B cell (primary cell): ENCODE results near the gene AP1M1. TPM values are rescaled to one million over a fixed set of nuclear protein-coding genes. Genes with fewer than 3 reads are reported as not detected.

ENCODE experiments used
- ATAC-seq: fragments of 200-7000 bp; cut with Tn5 transposase; one replicate; pipeline ENCODE4 v1.10.0; 2021; ENCODE audit warnings: low read depth, mild to moderate bottlenecking, moderate number of reproducible peaks, moderate library complexity
- CTCF ChIA-PET: fragments of 350-600 bp; sonication (Branson Sonifier 250); formaldehyde crosslinking; loops from one replicate; lab custom pipeline; 2021; ENCODE audit warnings: antibody characterized with exemption, inconsistent platforms; lab: Charles Lee
- POLR2A ChIA-PET: fragments of 350-600 bp; sonication (Branson Sonifier 250); formaldehyde crosslinking; loops from one replicate; lab custom pipeline; 2021; ENCODE audit warnings: antibody characterized with exemption; lab: Charles Lee
- DNase-seq: peaks from one replicate; pipeline ENCODE4 v3.0.0; 2013
- H2AFZ ChIP-seq: 2 replicates; pipeline ENCODE4 v1.6.1; 2012; ENCODE audit warnings: mild to moderate bottlenecking, low read depth, low read length; ENCODE audit not compliant: insufficient read depth, poor library complexity, severe bottlenecking
- H3K27ac ChIP-seq, 2 donors: 1 replicate in 1 of 2; 2 replicates in 1 of 2; pipeline ENCODE4 v1.5.1; 2012 to 2013; ENCODE audit warnings: low read length in 2 of 2, mild to moderate bottlenecking in 2 of 2, moderate library complexity in 1 of 2
- H3K27me3 ChIP-seq, 4 experiments: fragments of 200-600 bp in 1 of 4; sonication (generic) in 1 of 4; replicated peaks in 1 of 4; 1 replicate in 2 of 4; 2 replicates in 2 of 4; pipeline versions ENCODE4 v1.6.1 to v1.7.0; 2013 to 2016; ENCODE audit warnings: low read length in 3 of 4, mild to moderate bottlenecking in 2 of 4, mixed read lengths in 1 of 4, moderate library complexity in 1 of 4; ENCODE audit not compliant: insufficient read depth in 4 of 4, control insufficient read depth in 3 of 4; ENCODE audit errors: control extremely low read depth in 1 of 4
- H3K36me3 ChIP-seq, 2 experiments: replicated peaks in 1 of 2; 1 replicate in 1 of 2; 2 replicates in 1 of 2; pipeline versions ENCODE4 v1.6.1 to v1.7.1; 2013; ENCODE audit warnings: low read length in 1 of 2; ENCODE audit not compliant: insufficient read depth in 2 of 2, control insufficient read depth in 1 of 2; ENCODE audit errors: control extremely low read depth in 1 of 2, extremely low read depth in 1 of 2
- H3K4me1 ChIP-seq, 2 donors: fragments of 200-600 bp in 1 of 2; sonication (generic) in 1 of 2; 1 replicate in 1 of 2; 2 replicates in 1 of 2; pipeline versions ENCODE4 v1.5.1 to v1.6.1; 2013 to 2017; ENCODE audit warnings: low read length in 2 of 2; ENCODE audit not compliant: control insufficient read depth in 2 of 2, insufficient read depth in 2 of 2
- H3K4me2 ChIP-seq: replicated peaks from 2 replicates; pipeline ENCODE3; 2012; ENCODE audit warnings: mild to moderate bottlenecking, low read depth, low read length; ENCODE audit not compliant: poor library complexity, severe bottlenecking
- H3K4me3 ChIP-seq, 5 experiments: fragments of 200-600 bp in 1 of 5; sonication (generic) in 1 of 5; 1 replicate in 3 of 5; 2 replicates in 2 of 5; pipeline versions ENCODE4 v1.5.1 to v1.7.0; 2011 to 2016; ENCODE audit warnings: low read length in 4 of 5, mild to moderate bottlenecking in 4 of 5, low read depth in 2 of 5, control low read depth in 1 of 5, moderate library complexity in 1 of 5; ENCODE audit not compliant: insufficient read depth in 1 of 5; ENCODE audit errors: control extremely low read depth in 1 of 5, extremely low read depth in 1 of 5
- H3K79me2 ChIP-seq: fragments of 200-600 bp; sonication (generic); one replicate; pipeline ENCODE4 v1.6.0; 2016; ENCODE audit warnings: low read length; ENCODE audit not compliant: control insufficient read depth, insufficient read depth
- H3K9ac ChIP-seq: fragments of 200-600 bp; sonication (generic); 2 replicates; pipeline ENCODE4 v1.6.1; 2017; ENCODE audit warnings: mild to moderate bottlenecking, low read length, moderate library complexity
- H3K9me3 ChIP-seq, 3 donors: one replicate each; pipeline versions ENCODE4 v1.6.1 to v1.7.1; 2013; ENCODE audit warnings: low read length in 2 of 3; ENCODE audit not compliant: control insufficient read depth in 2 of 3, insufficient read depth in 1 of 3; ENCODE audit errors: control extremely low read depth in 1 of 3
- H4K20me1 ChIP-seq: 2 replicates; pipeline ENCODE4 v1.6.0; 2012; ENCODE audit warnings: mild to moderate bottlenecking, low read length; ENCODE audit not compliant: insufficient read depth, control insufficient read depth, poor library complexity, severe bottlenecking
- H3K27ac Mint-ChIP-seq: one replicate; pipeline ENCODE4 v1.8.0; 2021; ENCODE audit warnings: mixed read lengths
- H3K27me3 Mint-ChIP-seq: one replicate; pipeline ENCODE4 v1.8.0; 2021; ENCODE audit warnings: mixed read lengths
- H3K4me1 Mint-ChIP-seq: one replicate; pipeline ENCODE4 v1.8.0; 2021; ENCODE audit warnings: mixed read lengths
- H3K4me3 Mint-ChIP-seq: one replicate; pipeline ENCODE4 v1.8.0; 2021; ENCODE audit warnings: mixed read lengths
- H3K9me3 Mint-ChIP-seq: one replicate; pipeline ENCODE4 v1.8.0; 2022; ENCODE audit warnings: mixed read lengths; ENCODE audit not compliant: insufficient read depth
- CTCF ChIP-seq: fragments of 200-600 bp; IDR thresholded peaks from one replicate; pipeline ENCODE4 v1.8.0; 2022; ENCODE audit warnings: antibody characterized with exemption, mild to moderate bottlenecking
- EZH2 ChIP-seq: IDR thresholded peaks from 2 replicates; pipeline ENCODE4 v1.6.1; 2012; ENCODE audit warnings: borderline replicate concordance, low read depth, mild to moderate bottlenecking, moderate library complexity, low read length; ENCODE audit not compliant: insufficient read depth, poor library complexity, severe bottlenecking
- WGBS: methylation state at CpG from one replicate; pipeline ENCODE4 v1.1.5; 2013; ENCODE audit warnings: missing lambda C conversion rate; ENCODE audit not compliant: insufficient coverage; 5-methylcytosine and 5-hydroxymethylcytosine counted together
- intact Hi-C: fragments of 100-400 bp; cut with micrococcal nuclease; formaldehyde crosslinking; loops from one replicate; pipeline ENCODE4 v1.10.0; 2022
- polyA plus RNA-seq: library from polyadenylated mRNA; depleted of rRNA; stranded (reverse); fragments of >200 nt; gene quantifications from 2 replicates; pipeline ENCODE4 v1.2.3, GENCODE V29; 2012
- total RNA-seq, 2 donors: library from RNA; stranded (reverse); fragments of 120-200 nt in 1 of 2; gene quantifications; 1 replicate in 1 of 2; 2 replicates in 1 of 2; pipeline versions ENCODE4 v1.2.3 to v1.2.4, GENCODE V29; 2013 to 2022

The AP1M1 gene
- total and polyA plus RNA-seq, 2 donors (not counting 1 experiment from before 2014, with no cell fraction given), result 77.8 to 102 TPM

DNA sequence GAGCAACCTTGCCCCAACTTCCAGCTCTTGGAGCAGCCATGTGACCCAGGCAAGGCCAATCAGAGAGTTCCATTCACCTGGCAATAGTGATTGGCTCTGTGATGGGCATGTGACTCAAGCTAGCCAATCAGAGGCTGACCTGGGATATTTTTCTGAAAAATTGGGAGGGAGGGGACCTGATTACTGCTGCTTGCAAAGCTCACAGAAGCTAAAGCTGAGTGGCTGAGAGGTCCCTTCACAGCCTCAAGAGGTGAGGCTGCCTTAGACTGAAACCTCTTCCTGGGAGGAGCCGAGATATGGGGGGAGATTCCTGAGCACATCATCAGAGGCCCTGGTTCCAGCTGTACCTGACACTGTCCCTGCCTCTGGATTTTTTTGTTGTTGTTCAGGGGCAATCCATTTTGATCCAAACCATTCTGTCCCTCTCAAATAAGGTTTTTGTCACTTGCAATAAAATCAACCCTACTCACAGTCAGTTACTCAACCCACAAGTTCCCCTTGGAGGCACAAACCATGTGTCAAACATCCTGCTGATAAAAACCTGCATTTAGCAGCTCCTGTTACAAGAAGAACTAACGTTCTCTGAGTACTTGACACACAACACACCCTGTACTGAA, 29.1 kb upstream of the AP1M1 start:
- Mint-ChIP-seq H3K4me3 (peak overlapping the region; percentile 19), H3K27ac (peak overlapping the region; percentile 46), H3K9me3 (no peaks in the 10 kb centered on the region), H3K4me1 (peaks cover 15% of the 10 kb centered on the region), H3K27me3 (no peaks in the 10 kb centered on the region)
- Histone ChIP-seq H3K9ac (no peak overlapping the region), H3K36me3 (no peaks in the 10 kb centered on the region), H3K4me2 (peak overlapping the region; percentile 29), H3K9me3 (peaks cover 0 to 7% (median 3%) of the 10 kb centered on the region in 3 donors), H3K4me1 (peaks cover 15 to 28% of the 10 kb centered on the region in 2 donors), H2AFZ (no peak overlapping the region), H3K79me2 (no peaks in the 10 kb centered on the region), H3K27me3 (no peaks in the 10 kb centered on the region), H3K27ac (peak overlapping the region in 1 of 2 donors; percentile 32), H4K20me1 (no peaks in the 10 kb centered on the region), H3K4me3 (peak overlapping the region in 1 of 5 experiments; percentile 13)
- TF ChIP-seq CTCF (no peak), EZH2 (no peak)
- DNase-seq (no peak), ATAC-seq (no peak)
- intact Hi-C loops, result no loop called here
- WGBS, result no CpG with 5 or more reads among the region's 2 CpGs
- ChIA-PET POLR2A (interaction anchor here (1.0 to 1.2 kb wide), 2 partner anchors 23 to 24 kb away, joined by 4 read pairs; no protein-coding TSS in a partner anchor), CTCF (interaction anchor here (0.8 to 1.3 kb wide), 7 partner anchors 10 to 249 kb away, joined by 3 to 4 read pairs (median 3); no protein-coding TSS in a partner anchor)

DNA sequence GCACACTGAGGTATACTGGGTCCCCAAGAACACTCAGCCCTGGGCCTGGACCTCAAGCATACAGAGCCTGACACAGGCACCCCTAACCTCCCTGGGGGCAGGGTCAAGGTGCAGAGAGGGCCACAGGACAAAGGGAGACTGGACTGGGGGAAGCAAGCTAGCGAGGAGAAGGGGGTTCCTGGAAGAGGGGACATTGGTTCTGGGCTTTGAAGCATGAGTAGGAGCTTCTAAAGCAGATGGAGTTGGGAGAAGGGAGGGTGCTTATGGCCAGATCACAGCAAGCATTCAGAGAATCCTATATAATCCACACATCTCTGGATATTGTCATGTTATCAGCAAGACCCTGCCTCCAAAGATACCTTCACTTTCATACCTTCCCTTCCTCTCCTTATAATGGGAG, 27.6 kb upstream of the AP1M1 start:
- Histone ChIP-seq H3K79me2 (no peaks in the 10 kb centered on the region), H3K9me3 (peaks cover 0 to 11% (median 3%) of the 10 kb centered on the region in 3 donors), H4K20me1 (no peaks in the 10 kb centered on the region), H3K36me3 (no peaks in the 10 kb centered on the region), H3K4me3 (no peak overlapping the region), H3K4me1 (peaks cover 15 to 28% of the 10 kb centered on the region in 2 donors), H3K27me3 (no peaks in the 10 kb centered on the region), H3K27ac (no peak overlapping the region), H3K4me2 (no peak overlapping the region), H3K9ac (no peak overlapping the region), H2AFZ (no peak overlapping the region)
- ChIA-PET POLR2A (interaction anchor here (0.9 kb wide), 1 partner anchor 13 kb away, joined by 3 read pairs; no protein-coding TSS in a partner anchor), CTCF (interaction anchor here (1.0 to 1.5 kb wide), 3 partner anchors 12 to 52 kb away, joined by 3 to 6 read pairs (median 5); no protein-coding TSS in a partner anchor)
- no peaks in the 10 kb centered on the region for H3K27me3 Mint-ChIP-seq
- WGBS, result 100% methylated on average over 1 of the region's 1 CpG
- ATAC-seq, result no peak
- H3K4me3 Mint-ChIP-seq, result no peak overlapping the region
- H3K27ac Mint-ChIP-seq, result no peak overlapping the region
- TF ChIP-seq EZH2 (no peak), CTCF (no peak)
- H3K4me1 Mint-ChIP-seq, result peaks cover 15% of the 10 kb centered on the region
- no peak for DNase-seq
- H3K9me3 Mint-ChIP-seq, result no peaks in the 10 kb centered on the region
- intact Hi-C loops, result no loop called here
